GM23338 (cell line): Measurements from ENCODE around the gene COL6A3. TPM values are rescaled to one million over a fixed set of nuclear protein-coding genes. Genes with fewer than 3 reads are reported as not detected.
"Not testable (repeated sequence)": the region's sequence is repeated elsewhere in the genome, so short reads cannot be mapped to it uniquely, and the experiment has no call there.

ENCODE experiments used
- ATAC-seq: fragments of 200-7000 bp; cut with Tn5 transposase; 3 replicates; pipeline ENCODE4 v1.9.1; 2020
- DNase-seq: peaks from one replicate; pipeline ENCODE4 v3.0.0-alpha.2; 2015; ENCODE audit warnings: low spot score
- H2AFZ ChIP-seq: fragments of 200-600 bp; sonication (generic); 2 replicates; pipeline ENCODE4 v1.8.0; 2016; ENCODE audit warnings: antibody characterized with exemption, mild to moderate bottlenecking, moderate library complexity
- H3F3A ChIP-seq: fragments of 200-600 bp; sonication (generic); replicated peaks from 2 replicates; pipeline ENCODE4 v1.8.0; 2017; ENCODE audit warnings: antibody characterized with exemption, mixed run types, low read depth
- H3K27ac ChIP-seq: fragments of 200-600 bp; sonication (generic); 2 replicates; pipeline ENCODE4 v1.6.1; 2016; ENCODE audit warnings: low read depth
- H3K27me3 ChIP-seq: fragments of 200-600 bp; sonication (generic); 2 replicates; pipeline ENCODE4 v1.8.0; 2016; ENCODE audit warnings: mild to moderate bottlenecking, mixed run types, moderate library complexity; ENCODE audit not compliant: insufficient read depth
- H3K36me3 ChIP-seq: fragments of 200-600 bp; sonication (generic); 2 replicates; pipeline ENCODE4 v1.8.0; 2016; ENCODE audit warnings: mild to moderate bottlenecking; ENCODE audit not compliant: insufficient read depth
- H3K4me1 ChIP-seq: fragments of 200-600 bp; sonication (generic); 2 replicates; pipeline ENCODE4 v1.8.0; 2016; ENCODE audit warnings: mild to moderate bottlenecking, moderate library complexity; ENCODE audit not compliant: insufficient read depth
- H3K4me2 ChIP-seq: fragments of 200-600 bp; sonication (generic); 2 replicates; pipeline ENCODE4 v1.7.1; 2017; ENCODE audit warnings: mixed run types
- H3K4me3 ChIP-seq: fragments of 200-600 bp; sonication (generic); 2 replicates; pipeline ENCODE4 v1.6.1; 2016; ENCODE audit warnings: mixed run types
- H3K79me2 ChIP-seq: fragments of 200-600 bp; sonication (generic); replicated peaks from 2 replicates; pipeline ENCODE4 v1.8.0; 2017; ENCODE audit warnings: mild to moderate bottlenecking; ENCODE audit not compliant: insufficient read depth
- H3K9me2 ChIP-seq: fragments of 200-600 bp; sonication (generic); 2 replicates; pipeline ENCODE4 v1.8.0; 2017; ENCODE audit not compliant: insufficient read depth
- H4K20me1 ChIP-seq: fragments of 200-600 bp; sonication (generic); replicated peaks from 2 replicates; pipeline ENCODE4 v1.8.0; 2017; ENCODE audit warnings: mild to moderate bottlenecking; ENCODE audit not compliant: insufficient read depth
- H3K27ac Mint-ChIP-seq: 2 replicates; pipeline ENCODE4 v1.8.0; 2020; ENCODE audit warnings: inconsistent platforms, mild to moderate bottlenecking, moderate library complexity, mixed read lengths
- H3K27me3 Mint-ChIP-seq: 3 replicates; pipeline ENCODE4 v1.8.0; 2022; ENCODE audit warnings: low read depth, mild to moderate bottlenecking, moderate library complexity, mixed read lengths, inconsistent platforms; ENCODE audit not compliant: insufficient read depth, poor library complexity
- H3K36me3 Mint-ChIP-seq: 3 replicates; pipeline ENCODE4 v1.8.0; 2021; ENCODE audit warnings: low read depth, mild to moderate bottlenecking, inconsistent platforms, moderate library complexity, mixed read lengths
- H3K4me1 Mint-ChIP-seq: 3 replicates; pipeline ENCODE4 v1.8.0; 2020; ENCODE audit warnings: mild to moderate bottlenecking, inconsistent platforms, mixed read lengths
- H3K4me3 Mint-ChIP-seq: 3 replicates; pipeline ENCODE4 v1.8.0; 2021; ENCODE audit warnings: moderate library complexity, mild to moderate bottlenecking, inconsistent platforms, mixed read lengths
- H3K9me3 Mint-ChIP-seq: 3 replicates; pipeline ENCODE4 v1.8.0; 2020; ENCODE audit warnings: moderate library complexity, mild to moderate bottlenecking, inconsistent platforms, mixed read lengths
- CREB1 ChIP-seq: fragments of 250-450 bp; sonication (Bioruptor Pico); IDR thresholded peaks from 2 replicates; pipeline ENCODE4 v1.5.0; 2020; ENCODE audit warnings: low read depth, mild to moderate bottlenecking, moderate library complexity
- CTCF ChIP-seq, 2 experiments: fragments of 200-600 bp in 1 of 2; sonication (generic) in 1 of 2; conservative IDR thresholded peaks; 2 replicates each; pipeline versions ENCODE4 v1.5.1 to v1.6.1; 2016 to 2017; ENCODE audit warnings: antibody characterized with exemption in 2 of 2, low read depth in 2 of 2, mild to moderate bottlenecking in 2 of 2, moderate library complexity in 1 of 2
- ETS1 ChIP-seq: IDR thresholded peaks from 2 replicates; pipeline ENCODE4 v1.6.1; 2016; ENCODE audit warnings: antibody characterized with exemption
- EZH2 ChIP-seq: fragments of 200-600 bp; sonication (generic); IDR thresholded peaks from one replicate; pipeline ENCODE4 v1.8.0; 2017; ENCODE audit warnings: antibody characterized with exemption, mild to moderate bottlenecking, low read depth; ENCODE audit not compliant: unreplicated experiment
- JUNB ChIP-seq: IDR thresholded peaks from one replicate; pipeline ENCODE4 v1.6.1; 2016; ENCODE audit warnings: antibody characterized with exemption; ENCODE audit not compliant: unreplicated experiment
- NANOG ChIP-seq: IDR thresholded peaks from 2 replicates; pipeline ENCODE4 v1.6.1; 2016; ENCODE audit warnings: antibody characterized with exemption, borderline replicate concordance
- POLR2AphosphoS5 ChIP-seq: IDR thresholded peaks from 2 replicates; pipeline ENCODE4 v1.6.1; 2016; ENCODE audit warnings: antibody characterized with exemption, low read depth
- REST ChIP-seq: IDR thresholded peaks from one replicate; pipeline ENCODE4 v1.6.1; 2018; ENCODE audit warnings: antibody characterized with exemption; ENCODE audit not compliant: unreplicated experiment
- STAT1 ChIP-seq: IDR thresholded peaks from one replicate; pipeline ENCODE4 v1.6.1; 2016; ENCODE audit warnings: antibody characterized with exemption; ENCODE audit not compliant: unreplicated experiment
- ZNF114 ChIP-seq: fragments of 250-450 bp; sonication (Bioruptor Pico); IDR thresholded peaks from 2 replicates; pipeline ENCODE4 v1.5.0; 2020; ENCODE audit warnings: mild to moderate bottlenecking, moderate library complexity
- ZNF331 ChIP-seq: fragments of 250-450 bp; sonication (Bioruptor Pico); IDR thresholded peaks from 2 replicates; pipeline ENCODE4 v1.5.0; 2020; ENCODE audit warnings: low read depth, mild to moderate bottlenecking, moderate library complexity
- polyA plus RNA-seq: library from polyadenylated mRNA; unstranded; fragments of >200 nt; fragmentation: Nextera tagmentation; extraction: Ambion mirVana; gene quantifications from 2 replicates; pipeline ENCODE4 v1.2.1, GENCODE V29; 2016
- total RNA-seq: library from RNA; depleted of rRNA; stranded (reverse); fragments of >200 nt; shearing (Covaris generic); gene quantifications from 2 replicates; pipeline ENCODE4 v1.2.3, GENCODE V29; 2014

The COL6A3 gene
- total and polyA plus RNA-seq, 2 experiments from 2014 or later: 1.2 to 7.3 TPM

GRCh38 chr2:237354172-237354571, 59.8 kb downstream of the COL6A3 start:
- H3K9me3 Mint-ChIP-seq, DNase-seq, H3F3A ChIP-seq, H3K27me3 Mint-ChIP-seq, H3K27me3 ChIP-seq, H3K27ac Mint-ChIP-seq, H3K4me3 ChIP-seq, H2AFZ ChIP-seq, H3K27ac ChIP-seq, H3K36me3 Mint-ChIP-seq, H3K4me3 Mint-ChIP-seq, H3K9me2 ChIP-seq, ATAC-seq, H3K36me3 ChIP-seq, H3K79me2 ChIP-seq, H3K4me2 ChIP-seq, H4K20me1 ChIP-seq: not testable (repeated sequence)
- H3K4me1 Mint-ChIP-seq: peaks cover 44% of the 10 kb centered on the region
- H3K4me1 ChIP-seq: peaks cover 17% of the 10 kb centered on the region; the same call in 1 of the 2 replicates

- H3K36me3 Mint-ChIP-seq: no peaks in the 10 kb centered on the region
- H3K27me3 ChIP-seq: no peaks in the 10 kb centered on the region
Measured at GRCh38 chr2:237353215-237353614, 60.7 kb downstream of the COL6A3 start.

GRCh38 chr2:237352279-237352845, 61.6 kb downstream of the COL6A3 start:
- no peaks in the 10 kb centered on the region for H3F3A ChIP-seq
- Mint-ChIP-seq H3K27ac (no peak overlapping the region), H3K4me1 (peaks cover 28% of the 10 kb centered on the region), H3K9me3 (no peaks in the 10 kb centered on the region), H3K36me3 (no peaks in the 10 kb centered on the region), H3K4me3 (no peak overlapping the region), H3K27me3 (peaks cover 2% of the 10 kb centered on the region)
- H3K4me1 ChIP-seq: 0 out of 2 replicates have a peak, but pooled peaks cover 4% of the 10 kb centered on the region
- H3K4me2 ChIP-seq: no peak overlapping the region
- ATAC-seq (no peak), DNase-seq (no peak)
- H2AFZ ChIP-seq: no peak overlapping the region
- H3K79me2 ChIP-seq: no peaks in the 10 kb centered on the region
- H3K27ac ChIP-seq: no peak overlapping the region
- no peaks in the 10 kb centered on the region for H3K27me3 ChIP-seq
- H3K36me3 ChIP-seq: no peaks in the 10 kb centered on the region
- H3K9me2 ChIP-seq: 0 out of 2 replicates have a peak, but pooled peaks cover 6% of the 10 kb centered on the region
- H3K4me3 ChIP-seq: no peak overlapping the region
- no peaks in the 10 kb centered on the region for H4K20me1 ChIP-seq
- TF ChIP-seq ZNF331 (CRISPR knock-in tag) (no peak), EZH2 (no peak), NANOG (no peak), CREB1 (CRISPR knock-in tag) (no peak), ZNF114 (CRISPR knock-in tag) (no peak), STAT1 (no peak), ETS1 (no peak), POLR2AphosphoS5 (no peak), CTCF (conservative IDR thresholded peaks at IDR 0.05; ENCODE audit: low read depth in 2 of 2) (no peak), REST (no peak), JUNB (no peak)

More at GRCh38 chr2:237353215-237353614, 60.7 kb downstream of the COL6A3 start:
- DNase-seq: peak; percentile 51
- Mint-ChIP-seq H3K27ac (no peak overlapping the region), H3K27me3 (peaks cover 2% of the 10 kb centered on the region), H3K4me1 (peaks cover 35% of the 10 kb centered on the region), H3K9me3 (no peaks in the 10 kb centered on the region), H3K4me3 (no peak overlapping the region)
- no peak overlapping the region for H2AFZ ChIP-seq
- H3K4me3 ChIP-seq: no peak overlapping the region
- H3K4me2 ChIP-seq: no peak overlapping the region
- ATAC-seq: peak; percentile 86
- H3K27ac ChIP-seq: no peak overlapping the region
- no peaks in the 10 kb centered on the region for H3K79me2 ChIP-seq
- peaks cover 9% of the 10 kb centered on the region; the same call in 1 of the 2 replicates for H3K4me1 ChIP-seq
- H3F3A ChIP-seq: no peaks in the 10 kb centered on the region
- no peaks in the 10 kb centered on the region for H3K36me3 ChIP-seq
- H3K9me2 ChIP-seq: 0 out of 2 replicates have a peak, but pooled peaks cover 6% of the 10 kb centered on the region
- no peaks in the 10 kb centered on the region for H4K20me1 ChIP-seq
- TF ChIP-seq NANOG (no peak), ZNF114 (CRISPR knock-in tag) (no peak), CREB1 (CRISPR knock-in tag) (0 out of 2 replicates have a peak, but pooled peaks have one; percentile 25), JUNB (no peak)
